Gastroesophageal sphincter (tissue), 4 donors: ENCODE measurements around the gene SPPL3. TPM values are rescaled to one million over a fixed set of nuclear protein-coding genes. Genes with fewer than 3 reads are reported as not detected.
A peak's percentile ranks its signal among the peaks of the same experiment; 100 is the strongest.
"Not testable (repeated sequence)": the region's sequence is repeated elsewhere in the genome, so short reads cannot be mapped to it uniquely, and the experiment has no call there.

Source experiments
- ATAC-seq: fragments of 150-250 bp; one replicate; pipeline ENCODE4 v1.9.1; 2016; ENCODE audit warnings: mild to moderate bottlenecking, moderate library complexity
- H3K27ac ChIP-seq, 4 donors: fragments of 200-600 bp; sonication (generic) in 3 of 4; 1 replicate in 3 of 4; 2 replicates in 1 of 4; pipeline ENCODE4 v1.5.1; 2016 to 2019
- H3K27me3 ChIP-seq: fragments of 200-600 bp; sonication (generic); one replicate; pipeline ENCODE4 v1.5.1; 2019
- H3K36me3 ChIP-seq, 2 donors: fragments of 200-600 bp; sonication (generic); one replicate each; pipeline ENCODE4 v1.5.1; 2019; ENCODE audit warnings: control low read depth in 1 of 2
- H3K4me1 ChIP-seq, 3 donors: fragments of 200-600 bp; sonication (generic); 1 replicate in 2 of 3; 2 replicates in 1 of 3; pipeline ENCODE4 v1.5.1; 2016 to 2019; ENCODE audit warnings: control low read depth in 2 of 3
- H3K4me3 ChIP-seq, 2 donors: fragments of 200-600 bp; sonication (generic); one replicate each; pipeline ENCODE4 v1.5.1; 2019; ENCODE audit warnings: mild to moderate bottlenecking in 1 of 2, moderate library complexity in 1 of 2
- H3K9me3 ChIP-seq, 3 donors: fragments of 200-600 bp; sonication (generic); one replicate each; pipeline ENCODE4 v1.5.1; 2017 to 2019; ENCODE audit warnings: control low read depth in 2 of 3
- CTCF ChIP-seq, 4 experiments: fragments of 200-600 bp in 2 of 4; fragments of 450-650 bp in 2 of 4; sonication (generic) in 1 of 4; IDR thresholded peaks; one replicate each; pipeline ENCODE4 v1.5.1; 2017 to 2019; ENCODE audit warnings: antibody characterized with exemption in 4 of 4, mild to moderate bottlenecking in 2 of 4, moderate library complexity in 2 of 4
- EP300 ChIP-seq: sonication (generic); formaldehyde crosslinking; IDR thresholded peaks from one replicate; pipeline ENCODE4 v1.6.1; 2017; ENCODE audit warnings: antibody characterized with exemption, mild to moderate bottlenecking
- POLR2A ChIP-seq, 2 donors: fragments of 450-650 bp; IDR thresholded peaks; one replicate each; pipeline ENCODE4 v1.6.1; 2017; ENCODE audit warnings: antibody characterized with exemption in 2 of 2, mild to moderate bottlenecking in 2 of 2, moderate library complexity in 1 of 2
- POLR2AphosphoS5 ChIP-seq: sonication (generic); formaldehyde crosslinking; IDR thresholded peaks from one replicate; pipeline ENCODE4 v1.6.1; 2017; ENCODE audit warnings: antibody characterized with exemption
- WGBS, 2 donors: methylation state at CpG; one replicate each; pipeline ENCODE4 v1.1.5; 2018; ENCODE audit warnings: low coverage in 1 of 2; 5-methylcytosine and 5-hydroxymethylcytosine counted together
- total RNA-seq, 4 donors: library from RNA; depleted of rRNA; stranded (reverse); fragments of >200 nt; gene quantifications; one replicate each; pipeline ENCODE4 v1.1.0, GENCODE V29; 2016

The SPPL3 gene
- total RNA-seq: 10 to 100 TPM; 16.2 to 20.2 (median 19.0) TPM

- TF ChIP-seq EP300 (no peak), POLR2A (IDR thresholded peaks at IDR 0.05) (peak; percentile 67 to 75), CTCF (IDR thresholded peaks at IDR 0.05) (peak in 1 of 4 experiments; percentile 39), POLR2AphosphoS5 (peak; percentile 73)
- H3K9me3 ChIP-seq: no peaks in the 10 kb centered on the region
- H3K4me1 ChIP-seq: peaks cover 0 to 31% (median 13%) of the 10 kb centered on the region in 3 donors
- no CpG with 5 or more reads among the region's 66 CpGs for WGBS, 2 donors
- no peaks in the 10 kb centered on the region for H3K36me3 ChIP-seq
- ATAC-seq: peak; percentile 93
- H3K4me3 ChIP-seq: peak within 1 kb of the TSS; percentile 96 to 99
- H3K27ac ChIP-seq: peak within 1 kb of the TSS; percentile 39 to 95 (median 94)
- H3K27me3 ChIP-seq: no peaks in the 10 kb centered on the region
These were observed at the start of gene SPPL3 for GRCh38 chr12:120904197-120904773. TSS of gene SPPL3 (minus strand) at chr12:120904358. CDS start at chr12:120903867, 491 bp downstream.

GRCh38 chr12:120950807-120951206 is 46.6 kb upstream of the SPPL3 start:
- WGBS, 2 donors: 80% methylated on average over 1 of the region's 5 CpGs; no CpG with 5 or more reads in 1 of the 2 donors
- no peak overlapping the region for H3K4me3 ChIP-seq
- no peaks in the 10 kb centered on the region for H3K36me3 ChIP-seq
- no peak for TF ChIP-seq POLR2A (IDR thresholded peaks at IDR 0.05)
- no peak for TF ChIP-seq EP300
- TF ChIP-seq CTCF (IDR thresholded peaks at IDR 0.05): no peak
- TF ChIP-seq POLR2AphosphoS5: no peak
- no peak for ATAC-seq
- no peaks in the 10 kb centered on the region for H3K9me3 ChIP-seq
- no peaks in the 10 kb centered on the region for H3K4me1 ChIP-seq
- H3K27me3 ChIP-seq: no peaks in the 10 kb centered on the region
- no peak overlapping the region for H3K27ac ChIP-seq

- H3K4me3 ChIP-seq, H3K36me3 ChIP-seq, H3K4me1 ChIP-seq, ATAC-seq, H3K27ac ChIP-seq, H3K9me3 ChIP-seq, H3K27me3 ChIP-seq: not testable (repeated sequence)
- no CpG with 5 or more reads among the region's 31 CpGs for WGBS, 2 donors
These were observed 46.2 kb upstream of the SPPL3 start for GRCh38 chr12:120950260-120950799.

GRCh38 chr12:120945516-120945915 is 41.4 kb upstream of the SPPL3 start:
- not testable (repeated sequence) for ATAC-seq, H3K4me3 ChIP-seq, H3K9me3 ChIP-seq, H3K4me1 ChIP-seq, H3K27ac ChIP-seq, H3K27me3 ChIP-seq, H3K36me3 ChIP-seq
- WGBS, 2 donors: 87 to 100% methylated on average over 2 to 6 of the region's 6 CpGs

- Histone ChIP-seq H3K4me3 (no peak overlapping the region), H3K27ac (no peak overlapping the region), H3K9me3 (no peaks in the 10 kb centered on the region), H3K4me1 (no peaks in the 10 kb centered on the region), H3K36me3 (no peaks in the 10 kb centered on the region), H3K27me3 (no peaks in the 10 kb centered on the region)
- ATAC-seq: no peak
- WGBS, 2 donors: 40 to 53% methylated on average over 7 to 9 of the region's 9 CpGs
- TF ChIP-seq CTCF (IDR thresholded peaks at IDR 0.05) (peak in 3 of 4 experiments; percentile 30 to 68 (median 57)), POLR2A (IDR thresholded peaks at IDR 0.05) (no peak)
These were observed 40.6 kb upstream of the SPPL3 start for GRCh38 chr12:120944645-120945217.

- H3K4me3 ChIP-seq: no peak overlapping the region
- no peaks in the 10 kb centered on the region for H3K4me1 ChIP-seq
- WGBS, 2 donors: 73 to 85% methylated on average over 3 of the region's 3 CpGs
- no peaks in the 10 kb centered on the region for H3K36me3 ChIP-seq
- H3K27ac ChIP-seq: no peak overlapping the region
- peaks cover 4% of the 10 kb centered on the region for H3K27me3 ChIP-seq
- no peak for ATAC-seq
- TF ChIP-seq EP300: no peak
- TF ChIP-seq POLR2AphosphoS5: no peak
- TF ChIP-seq CTCF (IDR thresholded peaks at IDR 0.05): no peak
- TF ChIP-seq POLR2A (IDR thresholded peaks at IDR 0.05): no peak
- no peaks in the 10 kb centered on the region for H3K9me3 ChIP-seq
These were observed 39.3 kb upstream of the SPPL3 start for GRCh38 chr12:120943482-120943881.
